HCEC 1CT (cell line): ENCODE measurements around the gene BCL3.

Experiments
- DNase-seq: peaks from one replicate; pipeline ENCODE4 v3.0.0-alpha.2; 2017

Gene BCL3

GRCh38 chr19:44799627-44800346 lies 51.3 kb downstream of the BCL3 start:
- DNase-seq: no peak

GRCh38 chr19:44800461-44800860 lies 52.0 kb downstream of the BCL3 start:
- peak; percentile 68 for DNase-seq

GRCh38 chr19:44803442-44804428 lies 55.2 kb downstream of the BCL3 start:
- no peak for DNase-seq

- no peak for DNase-seq
Measured at GRCh38 chr19:44806291-44806690, 57.8 kb downstream of the BCL3 start.

GRCh38 chr19:44807162-44807561 lies 58.7 kb downstream of the BCL3 start:
- no peak for DNase-seq

GRCh38 chr19:44807652-44808462 lies 59.3 kb downstream of the BCL3 start:
- DNase-seq: peak; percentile 20

GRCh38 chr19:44808463-44809371 lies 60.2 kb downstream of the BCL3 start, which contains the start of gene BCAM:
TSS of gene BCAM (plus strand) at chr19:44809103. CDS start at chr19:44809125, 22 bp downstream.
- DNase-seq: peak; percentile 21
